Inferior parietal cortex (tissue), 1 donor: ENCODE results near the gene CXCR3.
"Not testable (repeated sequence)": the region's sequence is repeated elsewhere in the genome, so short reads cannot be mapped to it uniquely, and the experiment has no call there.

Experiments
- DNase-seq: peaks from one replicate; pipeline ENCODE4 v3.0.0-alpha.2; 2016; ENCODE audit errors: extremely low spot score

Gene CXCR3

GRCh38 chrX:71618303-71618721 lies at the start of gene CXCR3:
Gene CXCR3, minus strand, starts transcription at chrX:71618511. Its CDS starts 62 bp downstream, at chrX:71618449.
- no peak for DNase-seq

GRCh38 chrX:71667328-71668247 lies 49.3 kb upstream of the CXCR3 start, which contains the start of gene LOC101059915:
Gene LOC101059915, plus strand, starts transcription at chrX:71667546.
- DNase-seq: no peak

GRCh38 chrX:71666240-71667223 lies 48.2 kb upstream of the CXCR3 start:
- DNase-seq: no peak

- DNase-seq: no peak
Observed at GRCh38 chrX:71665747-71666146, 47.4 kb upstream of the CXCR3 start.

- DNase-seq: no peak
Observed at GRCh38 chrX:71664889-71665491, 46.7 kb upstream of the CXCR3 start.

- DNase-seq: not testable (repeated sequence)
Observed at GRCh38 chrX:71664202-71664601, 45.9 kb upstream of the CXCR3 start.

- DNase-seq: not testable (repeated sequence)
Observed at GRCh38 chrX:71663238-71663637, 44.9 kb upstream of the CXCR3 start.

- not testable (repeated sequence) for DNase-seq
Observed at GRCh38 chrX:71662654-71663053, 44.3 kb upstream of the CXCR3 start.

- no peak for DNase-seq
Observed at GRCh38 chrX:71661919-71662318, 43.6 kb upstream of the CXCR3 start.

GRCh38 chrX:71660562-71661416 lies 42.5 kb upstream of the CXCR3 start:
- DNase-seq: no peak

GRCh38 chrX:71659959-71660358 lies 41.6 kb upstream of the CXCR3 start:
- DNase-seq: no peak

- DNase-seq: no peak
Observed at GRCh38 chrX:71659342-71659741, 41.0 kb upstream of the CXCR3 start.

- no peak for DNase-seq
Observed at GRCh38 chrX:71657267-71657666, 39.0 kb upstream of the CXCR3 start.

- DNase-seq: no peak
Observed at GRCh38 chrX:71653344-71653743, 35.0 kb upstream of the CXCR3 start.

GRCh38 chrX:71652405-71652804 lies 34.1 kb upstream of the CXCR3 start:
- DNase-seq: peak; percentile 59

GRCh38 chrX:71650333-71650969 lies 32.1 kb upstream of the CXCR3 start:
- no peak for DNase-seq

GRCh38 chrX:71644406-71644805 lies 26.1 kb upstream of the CXCR3 start:
- not testable (repeated sequence) for DNase-seq

- no peak for DNase-seq
Observed at GRCh38 chrX:71640002-71640401, 21.7 kb upstream of the CXCR3 start.

GRCh38 chrX:71638409-71638808 lies 20.1 kb upstream of the CXCR3 start:
- DNase-seq: no peak

- no peak for DNase-seq
Observed at GRCh38 chrX:71637848-71638247, 19.5 kb upstream of the CXCR3 start.
